B cell (primary cell): ENCODE results near the gene HUS1.

ENCODE experiments used
- CTCF ChIP-seq: fragments of 200-600 bp; IDR thresholded peaks from one replicate; pipeline ENCODE4 v1.8.0; 2022; ENCODE audit warnings: antibody characterized with exemption, mild to moderate bottlenecking
- EZH2 ChIP-seq: IDR thresholded peaks from 2 replicates; pipeline ENCODE4 v1.6.1; 2012; ENCODE audit warnings: borderline replicate concordance, low read depth, mild to moderate bottlenecking, moderate library complexity, low read length; ENCODE audit not compliant: insufficient read depth, poor library complexity, severe bottlenecking

GRCh38 chr7:47934831-47935230 lies 44.6 kb downstream of the HUS1 start:
- TF ChIP-seq CTCF (no peak), EZH2 (no peak)
